Vagina (tissue), 2 donors: ENCODE data around the gene POLN.
"Not testable (repeated sequence)": the region's sequence is repeated elsewhere in the genome, so short reads cannot be mapped to it uniquely, and the experiment has no call there.

ENCODE experiments used
- CTCF ChIP-seq, 3 experiments: fragments of 450-650 bp in 2 of 3; fragments of 200-600 bp in 1 of 3; sonication (generic) in 1 of 3; IDR thresholded peaks; one replicate each; pipeline ENCODE4 v1.5.1; 2017 to 2019; ENCODE audit warnings: antibody characterized with exemption in 3 of 3, mild to moderate bottlenecking in 2 of 3, moderate library complexity in 2 of 3
- POLR2AphosphoS5 ChIP-seq, 2 donors: sonication (generic); formaldehyde crosslinking; IDR thresholded peaks; one replicate each; pipeline ENCODE4 v1.9.0; 2017; ENCODE audit warnings: antibody characterized with exemption in 2 of 2, mild to moderate bottlenecking in 2 of 2, low read depth in 1 of 2; ENCODE audit not compliant: insufficient read depth in 1 of 2

GRCh38 chr4:2202789-2203188, 39.1 kb downstream of the POLN start:
- not testable (repeated sequence) for TF ChIP-seq CTCF (IDR thresholded peaks at IDR 0.05); POLR2AphosphoS5 (IDR thresholded peaks at IDR 0.05; ENCODE audit: insufficient read depth in 1 of 2, low read depth in 1 of 2)
